ENCODE measurements around the gene AGL. TPM values are rescaled to one million over a fixed set of nuclear protein-coding genes. Genes with fewer than 3 reads are reported as not detected.

The AGL gene
- total RNA-seq, 4 donors from 2014 or later: 22.6 to 34.4 (median 30.4) TPM

DNA sequence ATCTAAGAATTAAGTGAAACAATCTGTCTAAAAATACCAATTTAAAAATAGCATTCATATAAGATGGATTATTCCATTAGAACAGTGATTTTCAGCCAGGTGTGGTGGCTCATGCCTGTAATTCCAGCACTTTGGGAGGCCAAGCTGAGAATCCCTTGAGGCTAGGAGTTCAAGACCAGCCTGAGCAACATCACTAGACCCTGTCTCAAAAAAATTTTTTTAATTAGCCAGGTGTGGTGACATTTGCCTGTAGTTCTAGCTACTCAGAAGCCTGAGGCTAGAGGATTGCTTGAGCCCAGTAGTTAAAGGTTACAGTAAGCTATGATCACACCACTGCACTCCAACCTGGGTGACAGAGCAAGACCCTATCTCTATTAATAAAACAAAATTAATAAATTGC, 84.6 kb downstream of the AGL start:
- TF ChIP-seq, protein P1, sequence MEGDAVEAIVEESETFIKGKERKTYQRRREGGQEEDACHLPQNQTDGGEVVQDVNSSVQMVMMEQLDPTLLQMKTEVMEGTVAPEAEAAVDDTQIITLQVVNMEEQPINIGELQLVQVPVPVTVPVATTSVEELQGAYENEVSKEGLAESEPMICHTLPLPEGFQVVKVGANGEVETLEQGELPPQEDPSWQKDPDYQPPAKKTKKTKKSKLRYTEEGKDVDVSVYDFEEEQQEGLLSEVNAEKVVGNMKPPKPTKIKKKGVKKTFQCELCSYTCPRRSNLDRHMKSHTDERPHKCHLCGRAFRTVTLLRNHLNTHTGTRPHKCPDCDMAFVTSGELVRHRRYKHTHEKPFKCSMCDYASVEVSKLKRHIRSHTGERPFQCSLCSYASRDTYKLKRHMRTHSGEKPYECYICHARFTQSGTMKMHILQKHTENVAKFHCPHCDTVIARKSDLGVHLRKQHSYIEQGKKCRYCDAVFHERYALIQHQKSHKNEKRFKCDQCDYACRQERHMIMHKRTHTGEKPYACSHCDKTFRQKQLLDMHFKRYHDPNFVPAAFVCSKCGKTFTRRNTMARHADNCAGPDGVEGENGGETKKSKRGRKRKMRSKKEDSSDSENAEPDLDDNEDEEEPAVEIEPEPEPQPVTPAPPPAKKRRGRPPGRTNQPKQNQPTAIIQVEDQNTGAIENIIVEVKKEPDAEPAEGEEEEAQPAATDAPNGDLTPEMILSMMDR (IDR thresholded peaks at IDR 0.05; ENCODE audit: low read depth): no peak

GRCh38 chr1:99935534-99935933, 85.4 kb downstream of the AGL start:
- TF ChIP-seq, protein P1 (IDR thresholded peaks at IDR 0.05; ENCODE audit: low read depth): no peak

DNA sequence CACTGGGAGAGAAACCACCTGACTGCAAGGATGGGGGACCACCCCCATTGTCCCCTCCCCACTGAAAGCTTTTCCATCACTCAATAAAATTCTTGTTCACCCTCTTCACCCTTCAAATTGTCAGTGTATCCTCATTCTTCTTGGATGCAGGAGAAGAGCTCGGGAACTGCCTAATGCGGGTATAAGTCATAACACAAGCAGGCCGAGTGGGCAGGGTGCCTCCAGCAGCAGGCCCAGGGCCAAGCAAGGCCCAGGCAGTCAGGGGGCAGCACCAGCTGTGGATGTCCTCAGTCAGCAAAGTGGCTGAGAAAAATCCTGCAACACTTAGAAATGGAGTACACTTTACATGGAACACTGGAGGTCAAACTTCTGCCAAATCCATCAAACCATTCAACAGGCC, 85.9 kb downstream of the AGL start:
- TF ChIP-seq, protein P1 (IDR thresholded peaks at IDR 0.05; ENCODE audit: low read depth): no peak

DNA sequence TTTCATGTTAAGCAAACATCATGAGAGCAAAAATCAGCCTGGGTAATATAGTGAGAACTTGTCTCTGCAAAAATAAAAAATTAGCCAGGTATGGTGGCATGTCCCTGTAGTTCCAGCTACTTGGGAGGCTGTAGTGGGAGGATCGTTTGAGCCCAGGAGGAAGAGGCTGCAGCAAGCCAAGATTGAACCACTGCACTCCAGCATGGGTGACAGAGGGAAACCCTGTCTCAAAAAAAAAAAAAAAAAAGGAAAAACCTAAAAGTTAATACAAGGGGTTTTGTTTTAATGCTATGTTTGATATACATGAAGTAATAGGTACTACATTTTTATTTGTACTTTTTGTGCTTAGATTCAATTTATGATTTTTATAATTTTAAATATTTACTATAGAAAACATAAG, 92.6 kb downstream of the AGL start:
- TF ChIP-seq, protein P1 (IDR thresholded peaks at IDR 0.05; ENCODE audit: low read depth): no peak

DNA sequence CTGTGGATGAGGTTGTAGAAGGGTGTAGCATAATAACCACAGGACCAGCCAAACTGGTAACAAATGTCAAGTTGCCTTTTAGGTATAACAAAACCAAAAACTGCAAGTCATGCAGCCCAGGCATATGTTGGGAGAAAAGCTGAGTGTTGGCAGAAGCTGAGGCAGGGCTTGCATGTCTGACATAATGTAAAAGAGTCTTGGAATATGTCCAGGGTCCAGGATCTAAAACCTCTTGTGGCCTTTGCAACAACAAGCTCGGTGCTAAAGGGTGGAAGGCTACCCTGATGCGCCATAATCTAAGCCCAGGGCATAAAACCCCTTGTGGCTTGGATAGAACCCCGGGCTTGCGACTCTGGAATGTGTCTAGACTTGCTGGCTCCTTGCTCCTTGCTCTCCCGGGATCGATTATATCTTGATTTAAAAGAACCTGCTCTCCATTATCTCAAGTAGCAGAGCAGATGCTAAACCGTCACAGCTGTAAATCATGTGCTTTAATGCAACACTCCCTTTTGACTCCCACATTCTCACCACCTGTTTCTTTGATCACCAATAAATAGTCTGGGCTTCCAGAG, 93.1 kb downstream of the AGL start:
- TF ChIP-seq, protein P1 (IDR thresholded peaks at IDR 0.05; ENCODE audit: low read depth): no peak

GRCh38 chr1:99944192-99944591, 94.0 kb downstream of the AGL start:
- TF ChIP-seq, protein P1 (IDR thresholded peaks at IDR 0.05; ENCODE audit: low read depth): no peak

DNA sequence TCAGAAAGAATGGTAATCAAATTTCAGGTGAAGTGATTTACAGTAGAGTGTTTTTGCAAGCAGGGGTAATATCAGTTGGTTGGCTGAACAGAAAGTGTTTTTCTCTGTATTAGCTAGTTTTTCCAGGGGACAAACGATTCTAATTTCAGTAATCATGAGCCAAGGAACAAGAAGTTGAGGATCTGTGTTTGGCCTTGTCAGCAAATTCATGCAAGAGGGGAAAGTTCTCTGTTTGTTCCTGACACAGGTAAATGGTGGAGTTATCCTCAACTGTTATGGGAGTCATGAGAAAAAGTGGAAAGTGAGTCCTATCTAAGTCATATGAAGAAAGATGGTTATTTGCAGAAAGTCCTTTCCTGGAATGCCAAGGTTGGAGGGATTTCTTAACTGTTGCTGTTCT, 95.0 kb downstream of the AGL start:
- TF ChIP-seq, protein P1 (IDR thresholded peaks at IDR 0.05; ENCODE audit: low read depth): no peak

Data from subcutaneous adipose tissue (tissue), 4 donors.